GM12801 (cell line): ENCODE results near the gene PARD3B.

Source experiments
- CTCF ChIP-seq: IDR thresholded peaks from one replicate; pipeline ENCODE4 v1.5.1; 2011; ENCODE audit warnings: control low read depth; ENCODE audit not compliant: insufficient read length; ENCODE audit errors: extremely low read depth

PARD3B gene

GRCh38 chr2:205189301-205189700 lies 644.0 kb downstream of the PARD3B start:
- no peak for TF ChIP-seq CTCF

- no peak for TF ChIP-seq CTCF
These were observed 645.3 kb downstream of the PARD3B start for GRCh38 chr2:205190528-205190927.

GRCh38 chr2:205193125-205193835 lies 648.0 kb downstream of the PARD3B start:
- TF ChIP-seq CTCF = no peak

- TF ChIP-seq CTCF = no peak
These were observed 648.6 kb downstream of the PARD3B start for GRCh38 chr2:205193836-205194228.

GRCh38 chr2:205197468-205198139 lies 652.3 kb downstream of the PARD3B start:
- no peak for TF ChIP-seq CTCF

GRCh38 chr2:205198140-205198525 lies 652.9 kb downstream of the PARD3B start:
- no peak for TF ChIP-seq CTCF

- no peak for TF ChIP-seq CTCF
These were observed 654.0 kb downstream of the PARD3B start for GRCh38 chr2:205199165-205199850.
